SU-DHL-6 (cell line): ENCODE data around the gene CYP2D6.

Source experiments
- H2AFZ ChIP-seq: fragments of 200-600 bp; sonication (generic); 2 replicates; pipeline ENCODE4 v1.6.1; 2014; ENCODE audit warnings: low read depth, mild to moderate bottlenecking, moderate library complexity, mixed read lengths, antibody characterized with exemption, low read length; ENCODE audit not compliant: severe bottlenecking
- H3F3A ChIP-seq: fragments of 200-600 bp; shearing (Covaris generic); 2 replicates; pipeline ENCODE4 v1.6.0; 2016; ENCODE audit warnings: antibody characterized with exemption, mild to moderate bottlenecking; ENCODE audit not compliant: insufficient read depth
- H3K27ac ChIP-seq: fragments of 200-600 bp; sonication (generic); 2 replicates; pipeline ENCODE4 v1.5.1; 2016; ENCODE audit warnings: low read depth, mild to moderate bottlenecking, low read length, moderate library complexity, mixed read lengths
- H3K27me3 ChIP-seq: fragments of 200-600 bp; sonication (generic), shearing (Covaris generic); 2 replicates; pipeline ENCODE4 v1.6.0; 2014; ENCODE audit warnings: mild to moderate bottlenecking, low read length
- H3K36me3 ChIP-seq: fragments of 200-600 bp; sonication (generic); 2 replicates; pipeline ENCODE4 v1.6.1; 2014; ENCODE audit warnings: mild to moderate bottlenecking, low read length, mixed read lengths
- H3K4me2 ChIP-seq: fragments of 300-600, 200-600 bp; shearing (Covaris generic), sonication (generic); 2 replicates; pipeline ENCODE4 v1.6.0; 2014; ENCODE audit warnings: low read length, low read depth, mild to moderate bottlenecking; ENCODE audit not compliant: poor library complexity, severe bottlenecking
- H3K4me3 ChIP-seq: fragments of 200-600 bp; sonication (generic); 2 replicates; pipeline ENCODE4 v1.5.1; 2014; ENCODE audit warnings: antibody characterized with exemption, low read length, mild to moderate bottlenecking, mixed read lengths; ENCODE audit not compliant: insufficient read depth, poor library complexity, severe bottlenecking
- H3K79me2 ChIP-seq: fragments of 200-600 bp; sonication (generic); 2 replicates; pipeline ENCODE4 v1.6.1; 2014; ENCODE audit warnings: mild to moderate bottlenecking, low read length, moderate library complexity; ENCODE audit not compliant: insufficient read depth
- H3K9ac ChIP-seq: fragments of 200-600 bp; sonication (generic); 2 replicates; pipeline ENCODE4 v1.7.0; 2014; ENCODE audit warnings: mild to moderate bottlenecking, low read length
- H3K9me2 ChIP-seq: fragments of 200-600 bp; sonication (generic); replicated peaks from 2 replicates; pipeline ENCODE4 v1.6.1; 2014; ENCODE audit warnings: low read length; ENCODE audit not compliant: insufficient read depth
- H3K9me3 ChIP-seq: fragments of 200-600 bp; sonication (generic); 2 replicates; pipeline ENCODE4 v1.6.1; 2014; ENCODE audit warnings: low read length, mixed read lengths; ENCODE audit not compliant: insufficient read depth
- H4K20me1 ChIP-seq: fragments of 200-600 bp; sonication (generic); 2 replicates; pipeline ENCODE4 v1.6.1; 2014; ENCODE audit warnings: low read depth, mild to moderate bottlenecking, antibody characterized with exemption, low read length, moderate library complexity, mixed read lengths
- EZH2phosphoT487 ChIP-seq: fragments of 200-600 bp; sonication (generic), shearing (Covaris generic); conservative IDR thresholded peaks from 2 replicates; pipeline ENCODE4 v1.6.1; 2018; ENCODE audit warnings: mild to moderate bottlenecking, antibody characterized with exemption, low read length, moderate library complexity, mixed read lengths
- TF ChIP-seq, protein P1 (sequence below): fragments of 200-600 bp; sonication (generic); IDR thresholded peaks from one replicate; pipeline ENCODE4 v1.5.1; 2017; ENCODE audit warnings: antibody characterized with exemption, mild to moderate bottlenecking, low read length, moderate library complexity; ENCODE audit not compliant: insufficient read depth, poor library complexity, severe bottlenecking

Gene CYP2D6

DNA sequence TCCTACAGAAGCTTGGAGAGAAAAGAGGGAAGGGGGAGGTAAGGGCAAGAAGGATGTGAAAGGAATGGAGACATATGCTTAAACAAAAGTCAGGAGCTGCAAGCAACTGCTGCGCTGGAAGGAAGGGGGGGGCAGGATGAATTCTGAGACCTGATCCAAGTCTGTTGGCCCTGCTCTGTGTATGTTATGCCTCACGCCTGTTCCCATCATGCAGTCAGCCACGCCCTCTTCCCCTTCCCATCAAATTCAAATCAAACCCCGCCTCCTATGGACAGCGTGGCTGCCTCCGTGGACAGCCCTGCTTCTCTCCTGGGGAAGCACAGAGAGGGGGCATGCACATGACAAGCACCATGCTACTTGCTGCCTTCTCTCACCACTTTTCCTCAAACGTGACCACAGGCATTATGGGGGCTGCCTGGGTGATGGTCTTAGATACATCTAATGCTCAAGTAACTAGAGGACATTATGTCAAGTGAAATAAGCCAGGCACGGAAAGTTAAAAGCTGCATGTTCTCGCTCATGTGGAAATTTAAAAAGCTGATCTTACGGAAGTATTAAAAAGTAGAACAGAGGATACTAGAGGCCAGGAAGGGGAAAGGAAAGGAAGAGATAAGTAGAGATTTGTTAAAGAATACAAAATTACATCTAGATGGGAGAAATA is 45.8 kb upstream of the CYP2D6 start:
- Histone ChIP-seq H3K4me3 (no peak overlapping the region), H3K4me2 (no peak overlapping the region), H3K9me3 (no peaks in the 10 kb centered on the region), H3K27me3 (no peaks in the 10 kb centered on the region), H3K27ac (no peak overlapping the region), H3K79me2 (peaks cover 29% of the 10 kb centered on the region), H2AFZ (no peak overlapping the region), H3F3A (no peaks in the 10 kb centered on the region), H4K20me1 (no peaks in the 10 kb centered on the region; the same call in 1 of the 2 replicates), H3K36me3 (no peaks in the 10 kb centered on the region), H3K9me2 (no peaks in the 10 kb centered on the region), H3K9ac (no peak overlapping the region)
- TF ChIP-seq EZH2phosphoT487, result no peak
- TF ChIP-seq, protein P1, sequence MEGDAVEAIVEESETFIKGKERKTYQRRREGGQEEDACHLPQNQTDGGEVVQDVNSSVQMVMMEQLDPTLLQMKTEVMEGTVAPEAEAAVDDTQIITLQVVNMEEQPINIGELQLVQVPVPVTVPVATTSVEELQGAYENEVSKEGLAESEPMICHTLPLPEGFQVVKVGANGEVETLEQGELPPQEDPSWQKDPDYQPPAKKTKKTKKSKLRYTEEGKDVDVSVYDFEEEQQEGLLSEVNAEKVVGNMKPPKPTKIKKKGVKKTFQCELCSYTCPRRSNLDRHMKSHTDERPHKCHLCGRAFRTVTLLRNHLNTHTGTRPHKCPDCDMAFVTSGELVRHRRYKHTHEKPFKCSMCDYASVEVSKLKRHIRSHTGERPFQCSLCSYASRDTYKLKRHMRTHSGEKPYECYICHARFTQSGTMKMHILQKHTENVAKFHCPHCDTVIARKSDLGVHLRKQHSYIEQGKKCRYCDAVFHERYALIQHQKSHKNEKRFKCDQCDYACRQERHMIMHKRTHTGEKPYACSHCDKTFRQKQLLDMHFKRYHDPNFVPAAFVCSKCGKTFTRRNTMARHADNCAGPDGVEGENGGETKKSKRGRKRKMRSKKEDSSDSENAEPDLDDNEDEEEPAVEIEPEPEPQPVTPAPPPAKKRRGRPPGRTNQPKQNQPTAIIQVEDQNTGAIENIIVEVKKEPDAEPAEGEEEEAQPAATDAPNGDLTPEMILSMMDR, result no peak

DNA sequence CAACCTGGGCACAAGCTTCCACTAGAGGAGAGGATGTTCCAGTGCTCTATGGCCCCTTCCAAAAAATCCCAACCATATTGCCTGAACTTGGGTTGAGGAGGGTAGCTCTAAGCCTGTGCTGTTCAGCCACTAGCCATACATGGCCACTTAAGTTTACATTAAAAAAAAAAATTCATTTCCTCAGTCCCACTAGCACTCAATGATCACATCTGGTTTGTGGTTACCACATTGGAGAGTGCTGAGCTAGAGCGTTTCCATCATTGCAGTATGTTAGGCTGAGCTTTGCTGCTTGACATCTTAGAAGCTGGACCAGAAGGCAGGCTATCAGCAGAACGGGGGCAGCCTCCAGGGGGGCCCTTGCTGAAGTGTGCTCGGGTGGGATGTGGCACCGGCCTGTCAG is 43.5 kb upstream of the CYP2D6 start:
- Histone ChIP-seq H3K4me3 (no peak overlapping the region), H3K9ac (no peak overlapping the region), H3K79me2 (peaks cover 29% of the 10 kb centered on the region), H2AFZ (no peak overlapping the region), H3K4me2 (no peak overlapping the region), H3K27me3 (no peaks in the 10 kb centered on the region), H3K9me3 (no peaks in the 10 kb centered on the region), H3K9me2 (no peaks in the 10 kb centered on the region), H3F3A (no peaks in the 10 kb centered on the region), H3K27ac (no peak overlapping the region), H4K20me1 (no peaks in the 10 kb centered on the region; the same call in 1 of the 2 replicates), H3K36me3 (no peaks in the 10 kb centered on the region)
- TF ChIP-seq, protein P1, result no peak
- TF ChIP-seq EZH2phosphoT487, result no peak

GRCh38 chr22:42173183-42173926 is 42.7 kb upstream of the CYP2D6 start:
- TF ChIP-seq, protein P1, result no peak
- TF ChIP-seq EZH2phosphoT487, result no peak
- Histone ChIP-seq H2AFZ (no peak overlapping the region), H3K9ac (no peak overlapping the region), H3K27me3 (no peaks in the 10 kb centered on the region), H3K9me2 (no peaks in the 10 kb centered on the region), H3K27ac (no peak overlapping the region), H3K4me3 (no peak overlapping the region), H4K20me1 (no peaks in the 10 kb centered on the region; the same call in 1 of the 2 replicates), H3F3A (no peaks in the 10 kb centered on the region), H3K79me2 (peaks cover 29% of the 10 kb centered on the region), H3K9me3 (no peaks in the 10 kb centered on the region), H3K4me2 (no peak overlapping the region), H3K36me3 (no peaks in the 10 kb centered on the region)
